Stomach (tissue), 4 donors: ENCODE data around the gene GLI1.
"Not testable (repeated sequence)": the region's sequence is repeated elsewhere in the genome, so short reads cannot be mapped to it uniquely, and the experiment has no call there.

ENCODE experiments used
- CTCF ChIP-seq, 7 experiments: fragments of 450-650 bp in 4 of 7; fragments of 200-600 bp in 3 of 7; sonication (generic) in 3 of 7; IDR thresholded peaks; one replicate each; pipeline ENCODE4 v1.5.1; 2016 to 2019; ENCODE audit warnings: antibody characterized with exemption in 7 of 7, control low read depth in 2 of 7, mild to moderate bottlenecking in 1 of 7
- EP300 ChIP-seq: sonication (generic); formaldehyde crosslinking; IDR thresholded peaks from one replicate; pipeline ENCODE4 v1.6.1; 2017; ENCODE audit warnings: antibody characterized with exemption
- POLR2A ChIP-seq, 4 donors: fragments of 450-650 bp; IDR thresholded peaks; one replicate each; pipeline ENCODE4 v1.6.1; 2016; ENCODE audit warnings: antibody characterized with exemption in 4 of 4, control low read depth in 2 of 4, mild to moderate bottlenecking in 1 of 4, moderate library complexity in 1 of 4

DNA sequence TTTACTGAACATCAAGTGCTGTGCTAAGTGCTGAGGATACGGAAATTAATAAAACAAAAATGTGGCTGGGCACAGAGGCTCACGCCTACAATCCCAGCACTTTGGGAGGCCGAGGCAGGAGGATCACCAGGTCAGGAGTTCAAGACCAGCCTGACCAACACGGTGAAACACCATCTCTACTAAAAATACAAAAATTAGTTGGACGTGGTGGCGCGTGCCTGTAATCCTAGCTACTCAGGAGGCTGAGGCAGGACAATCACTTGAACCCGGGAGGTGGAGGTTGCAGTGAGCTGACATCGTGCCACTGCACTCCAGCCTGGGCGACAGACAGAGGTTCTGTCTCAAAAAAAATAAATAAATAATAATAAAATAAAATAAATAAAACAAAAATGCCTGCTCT lies 32.6 kb upstream of the GLI1 start:
- not testable (repeated sequence) for TF ChIP-seq CTCF (IDR thresholded peaks at IDR 0.05); POLR2A (IDR thresholded peaks at IDR 0.05); EP300
